Measurements from ENCODE around the gene COL5A1. TPM values are rescaled to one million over a fixed set of nuclear protein-coding genes. Genes with fewer than 3 reads are reported as not detected.

COL5A1 gene
- total and polyA plus RNA-seq, 2 experiments from 2014 or later, result 211 to 812 TPM

GRCh38 chr9:134731497-134732391 lies 90.1 kb downstream of the COL5A1 start:
- Histone ChIP-seq H3K9ac (no peak overlapping the region), H3K79me2 (ENCODE audit: insufficient read depth) (peaks cover 94% of the 10 kb centered on the region), H3K9me3 (ENCODE audit: low read depth) (no peaks in the 10 kb centered on the region), H3K9me2 (ENCODE audit: insufficient read depth) (no peaks in the 10 kb centered on the region), H3F3A (ENCODE audit: insufficient read depth) (peaks cover 52% of the 10 kb centered on the region), H3K4me3 (no peak overlapping the region), H3K27ac (no peak overlapping the region), H3K27me3 (replicated peaks; ENCODE audit: insufficient read depth) (no peaks in the 10 kb centered on the region), H3K4me2 (ENCODE audit: unreplicated experiment) (no peak overlapping the region), H3K4me1 (ENCODE audit: insufficient read depth) (peaks cover 14% of the 10 kb centered on the region), H3K36me3 (ENCODE audit: low read depth) (peaks cover 48% of the 10 kb centered on the region), H2AFZ (no peak overlapping the region), H4K20me1 (ENCODE audit: insufficient read depth) (no peaks in the 10 kb centered on the region; the same call in 1 of the 2 replicates)
- TF ChIP-seq EZH2 (IDR thresholded peaks at IDR 0.05; ENCODE audit: insufficient read depth, poor library complexity, severe bottlenecking) (no peak), EZH2phosphoT487 (IDR thresholded peaks at IDR 0.05; ENCODE audit: insufficient read depth, low read depth) (no peak)
- DNase-seq, result no peak
- in situ Hi-C loops (cut with MboI), result no loop called here
- 92% methylated on average over 45 of the region's 45 CpGs for WGBS, 2 experiments (ENCODE audit: low coverage in 1 of 2, low lambda C conversion rate in 2 of 2, missing lambda C conversion rate in 2 of 2)

GRCh38 chr9:134732392-134733110 lies 90.9 kb downstream of the COL5A1 start:
- Histone ChIP-seq H3K4me3 (no peak overlapping the region), H4K20me1 (ENCODE audit: insufficient read depth) (no peaks in the 10 kb centered on the region; the same call in 1 of the 2 replicates), H3K9me3 (ENCODE audit: low read depth) (no peaks in the 10 kb centered on the region), H3K4me2 (ENCODE audit: unreplicated experiment) (no peak overlapping the region), H3K27me3 (replicated peaks; ENCODE audit: insufficient read depth) (no peaks in the 10 kb centered on the region), H3K9ac (no peak overlapping the region), H3K27ac (no peak overlapping the region), H3K9me2 (ENCODE audit: insufficient read depth) (no peaks in the 10 kb centered on the region), H3K4me1 (ENCODE audit: insufficient read depth) (peaks cover 14% of the 10 kb centered on the region), H2AFZ (no peak overlapping the region), H3K36me3 (ENCODE audit: low read depth) (peaks cover 51% of the 10 kb centered on the region), H3F3A (ENCODE audit: insufficient read depth) (peaks cover 52% of the 10 kb centered on the region), H3K79me2 (ENCODE audit: insufficient read depth) (peaks cover 94% of the 10 kb centered on the region)
- TF ChIP-seq EZH2phosphoT487 (IDR thresholded peaks at IDR 0.05; ENCODE audit: insufficient read depth, low read depth) (no peak), EZH2 (IDR thresholded peaks at IDR 0.05; ENCODE audit: insufficient read depth, poor library complexity, severe bottlenecking) (no peak)
- no peak for DNase-seq
- 81% methylated on average over 26 of the region's 26 CpGs for WGBS, 2 experiments (ENCODE audit: low coverage in 1 of 2, low lambda C conversion rate in 2 of 2, missing lambda C conversion rate in 2 of 2)
- in situ Hi-C loops (cut with MboI), result no loop called here

GRCh38 chr9:134733480-134734232 lies 92.1 kb downstream of the COL5A1 start:
- 72 to 74% methylated on average over 16 of the region's 16 CpGs for WGBS, 2 experiments (ENCODE audit: low coverage in 1 of 2, low lambda C conversion rate in 2 of 2, missing lambda C conversion rate in 2 of 2)
- Histone ChIP-seq H3K36me3 (ENCODE audit: low read depth) (peaks cover 42% of the 10 kb centered on the region; the same call in 1 of the 2 replicates), H3K4me1 (ENCODE audit: insufficient read depth) (peaks cover 14% of the 10 kb centered on the region), H4K20me1 (ENCODE audit: insufficient read depth) (no peaks in the 10 kb centered on the region), H3K79me2 (ENCODE audit: insufficient read depth) (peaks cover 94% of the 10 kb centered on the region), H3K9me2 (ENCODE audit: insufficient read depth) (no peaks in the 10 kb centered on the region), H3K9me3 (ENCODE audit: low read depth) (no peaks in the 10 kb centered on the region), H3K27me3 (replicated peaks; ENCODE audit: insufficient read depth) (no peaks in the 10 kb centered on the region), H3K27ac (peak overlapping the region; percentile 14; the same call in 1 of the 2 replicates), H2AFZ (no peak overlapping the region), H3F3A (ENCODE audit: insufficient read depth) (peaks cover 52% of the 10 kb centered on the region), H3K9ac (no peak overlapping the region), H3K4me3 (no peak overlapping the region), H3K4me2 (ENCODE audit: unreplicated experiment) (no peak overlapping the region)
- in situ Hi-C loops (cut with MboI), result no loop called here
- no peak for DNase-seq
- no peak for TF ChIP-seq EZH2 (IDR thresholded peaks at IDR 0.05; ENCODE audit: insufficient read depth, poor library complexity, severe bottlenecking)
- no peak for TF ChIP-seq EZH2phosphoT487 (IDR thresholded peaks at IDR 0.05; ENCODE audit: insufficient read depth, low read depth)

- no peak overlapping the region for H2AFZ ChIP-seq
- peak; percentile 60 for DNase-seq
- in situ Hi-C loops (cut with MboI), result no loop called here
- 46 to 48% methylated on average over 8 of the region's 8 CpGs for WGBS, 2 experiments (ENCODE audit: low coverage in 1 of 2, low lambda C conversion rate in 2 of 2, missing lambda C conversion rate in 2 of 2)
- H3K27me3 ChIP-seq (replicated peaks; ENCODE audit: insufficient read depth), result no peaks in the 10 kb centered on the region
- H3K9me3 ChIP-seq (ENCODE audit: low read depth), result no peaks in the 10 kb centered on the region
- peaks cover 94% of the 10 kb centered on the region for H3K79me2 ChIP-seq (ENCODE audit: insufficient read depth)
- peaks cover 14% of the 10 kb centered on the region for H3K4me1 ChIP-seq (ENCODE audit: insufficient read depth)
- peaks cover 52% of the 10 kb centered on the region for H3F3A ChIP-seq (ENCODE audit: insufficient read depth)
- peak overlapping the region; percentile 14; the same call in 1 of the 2 replicates for H3K27ac ChIP-seq
- H3K9me2 ChIP-seq (ENCODE audit: insufficient read depth), result no peaks in the 10 kb centered on the region
- no peak overlapping the region for H3K4me3 ChIP-seq
- H3K4me2 ChIP-seq (ENCODE audit: unreplicated experiment), result no peak overlapping the region
- H3K9ac ChIP-seq, result no peak overlapping the region
- no peaks in the 10 kb centered on the region for H4K20me1 ChIP-seq (ENCODE audit: insufficient read depth)
- TF ChIP-seq EZH2 (IDR thresholded peaks at IDR 0.05; ENCODE audit: insufficient read depth, poor library complexity, severe bottlenecking) (no peak), EZH2phosphoT487 (IDR thresholded peaks at IDR 0.05; ENCODE audit: insufficient read depth, low read depth) (no peak)
- H3K36me3 ChIP-seq (ENCODE audit: low read depth), result peaks cover 45% of the 10 kb centered on the region; the same call in 1 of the 2 replicates
These were observed 92.7 kb downstream of the COL5A1 start for GRCh38 chr9:134734270-134734669.
